ENCODE data around the gene GTF2E1. TPM values are rescaled to one million over a fixed set of nuclear protein-coding genes. Genes with fewer than 3 reads are reported as not detected.

Gene GTF2E1
- total and polyA plus RNA-seq, 9 donors: 4.5 to 20.3 (median 11.7) TPM

DNA sequence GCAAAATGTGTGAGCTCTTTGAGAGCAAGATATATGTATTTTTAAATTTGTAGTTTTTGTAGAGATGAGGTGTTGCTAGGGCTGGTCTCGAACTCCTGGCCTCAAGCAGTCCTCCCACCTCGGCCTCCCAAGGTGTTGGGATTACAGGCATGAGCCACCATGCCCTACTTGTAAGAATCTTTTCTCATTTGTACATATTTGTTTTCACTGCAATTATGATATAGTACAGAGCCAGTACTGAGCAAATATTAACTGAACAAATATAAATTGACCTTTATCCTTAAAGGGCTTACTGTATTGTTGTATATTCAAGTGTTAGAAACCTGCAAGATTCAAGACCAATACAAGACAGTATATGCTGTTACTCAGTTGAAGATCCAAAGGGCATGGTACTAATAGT, 53.4 kb downstream of the GTF2E1 start:
- H3K36me3 ChIP-seq: no peaks in the 10 kb centered on the region
- no peak for DNase-seq
- H3K9me3 ChIP-seq: no peaks in the 10 kb centered on the region
- H3K4me1 ChIP-seq (ENCODE audit: insufficient read depth): no peaks in the 10 kb centered on the region
- H3K27me3 ChIP-seq: no peaks in the 10 kb centered on the region
- no peak overlapping the region for H3K4me3 ChIP-seq
- no peak for TF ChIP-seq EP300 (IDR thresholded peaks at IDR 0.05)
- TF ChIP-seq POLR2A (IDR thresholded peaks at IDR 0.05): no peak
- TF ChIP-seq, protein P1, sequence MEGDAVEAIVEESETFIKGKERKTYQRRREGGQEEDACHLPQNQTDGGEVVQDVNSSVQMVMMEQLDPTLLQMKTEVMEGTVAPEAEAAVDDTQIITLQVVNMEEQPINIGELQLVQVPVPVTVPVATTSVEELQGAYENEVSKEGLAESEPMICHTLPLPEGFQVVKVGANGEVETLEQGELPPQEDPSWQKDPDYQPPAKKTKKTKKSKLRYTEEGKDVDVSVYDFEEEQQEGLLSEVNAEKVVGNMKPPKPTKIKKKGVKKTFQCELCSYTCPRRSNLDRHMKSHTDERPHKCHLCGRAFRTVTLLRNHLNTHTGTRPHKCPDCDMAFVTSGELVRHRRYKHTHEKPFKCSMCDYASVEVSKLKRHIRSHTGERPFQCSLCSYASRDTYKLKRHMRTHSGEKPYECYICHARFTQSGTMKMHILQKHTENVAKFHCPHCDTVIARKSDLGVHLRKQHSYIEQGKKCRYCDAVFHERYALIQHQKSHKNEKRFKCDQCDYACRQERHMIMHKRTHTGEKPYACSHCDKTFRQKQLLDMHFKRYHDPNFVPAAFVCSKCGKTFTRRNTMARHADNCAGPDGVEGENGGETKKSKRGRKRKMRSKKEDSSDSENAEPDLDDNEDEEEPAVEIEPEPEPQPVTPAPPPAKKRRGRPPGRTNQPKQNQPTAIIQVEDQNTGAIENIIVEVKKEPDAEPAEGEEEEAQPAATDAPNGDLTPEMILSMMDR (IDR thresholded peaks at IDR 0.05): no peak
- WGBS, 3 donors: 80 to 89% (median 84%) methylated on average over 2 of the region's 2 CpGs
- no peak overlapping the region for H3K27ac ChIP-seq
- intact Hi-C loops (cut with DNase I): no loop called here

DNA sequence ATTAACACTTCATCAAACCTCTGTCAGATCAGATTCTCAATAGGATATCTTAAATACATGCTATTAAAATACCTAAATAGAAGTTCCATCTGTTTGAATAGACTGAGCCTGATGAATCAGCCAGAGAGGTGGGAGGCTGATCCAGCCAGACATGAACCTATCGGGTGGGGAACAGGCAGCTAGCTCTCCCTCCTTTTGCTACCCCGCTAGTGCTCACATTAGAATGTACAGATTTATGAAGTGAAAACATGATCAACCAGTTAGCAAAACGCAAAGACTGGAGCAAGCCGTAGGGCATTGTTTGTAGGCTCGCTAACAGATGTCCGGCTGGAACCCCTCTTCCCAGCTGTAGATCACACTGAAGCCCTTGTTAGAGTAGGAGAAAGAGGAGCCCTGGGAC, 54.4 kb downstream of the GTF2E1 start:
- TF ChIP-seq EP300 (IDR thresholded peaks at IDR 0.05): no peak
- no peak for TF ChIP-seq POLR2A (IDR thresholded peaks at IDR 0.05)
- TF ChIP-seq, protein P1 (IDR thresholded peaks at IDR 0.05): no peak
- intact Hi-C loops (cut with DNase I): no loop called here
- Histone ChIP-seq H3K9me3 (no peaks in the 10 kb centered on the region), H3K4me3 (no peak overlapping the region), H3K27ac (no peak overlapping the region), H3K27me3 (no peaks in the 10 kb centered on the region), H3K36me3 (no peaks in the 10 kb centered on the region), H3K4me1 (ENCODE audit: insufficient read depth) (no peaks in the 10 kb centered on the region)
- 56 to 74% (median 70%) methylated on average over 6 of the region's 6 CpGs for WGBS, 3 donors
- DNase-seq: no peak

DNA sequence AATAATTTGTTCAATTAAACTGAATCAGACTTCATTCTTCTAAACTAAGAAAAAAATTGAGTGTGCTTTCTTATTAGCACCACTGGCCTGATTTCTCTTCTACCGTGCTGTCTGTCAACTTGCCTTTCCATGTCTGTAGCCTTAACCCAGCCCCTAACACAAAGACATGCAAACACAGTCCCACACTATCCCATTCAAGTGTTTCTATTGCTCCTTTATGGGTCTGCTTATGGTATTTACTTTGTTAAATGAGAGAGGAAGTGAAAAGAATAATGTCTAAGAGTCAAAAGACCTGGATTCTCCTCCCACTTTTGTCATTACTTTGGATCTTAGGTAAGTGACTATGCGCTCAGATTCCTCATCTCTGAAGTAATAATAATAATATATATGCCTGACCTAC, 55.3 kb downstream of the GTF2E1 start:
- Histone ChIP-seq H3K4me1 (ENCODE audit: insufficient read depth) (no peaks in the 10 kb centered on the region), H3K36me3 (no peaks in the 10 kb centered on the region), H3K4me3 (no peak overlapping the region), H3K9me3 (no peaks in the 10 kb centered on the region), H3K27me3 (no peaks in the 10 kb centered on the region), H3K27ac (no peak overlapping the region)
- WGBS, 3 donors: 87 to 92% (median 91%) methylated on average over 2 of the region's 2 CpGs
- TF ChIP-seq POLR2A (IDR thresholded peaks at IDR 0.05): no peak
- TF ChIP-seq, protein P1 (IDR thresholded peaks at IDR 0.05): no peak
- TF ChIP-seq EP300 (IDR thresholded peaks at IDR 0.05): no peak
- intact Hi-C loops (cut with DNase I): no loop called here
- DNase-seq: no peak

DNA sequence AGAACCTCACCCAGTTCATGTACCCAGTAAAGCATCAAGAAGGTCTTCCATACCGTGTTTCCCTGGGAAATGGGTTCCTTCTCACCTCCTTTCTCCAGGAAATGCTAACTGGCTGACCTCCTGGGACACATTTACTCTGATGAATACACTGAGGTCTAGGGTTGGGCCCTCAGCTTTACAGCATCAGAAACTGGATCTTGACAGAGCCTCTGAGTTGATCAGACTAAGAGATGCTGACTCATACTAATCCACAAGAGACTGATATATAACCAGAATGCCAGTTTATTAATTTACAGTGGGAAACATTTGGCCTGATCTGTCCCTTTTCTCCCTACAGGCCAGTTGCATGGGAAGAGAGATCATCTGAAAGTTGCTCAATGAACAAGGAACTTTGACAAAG, 55.8 kb downstream of the GTF2E1 start:
- H3K27ac ChIP-seq: no peak overlapping the region
- intact Hi-C loops (cut with DNase I): no loop called here
- WGBS, 3 donors: 81 to 97% (median 83%) methylated on average over 1 of the region's 1 CpG
- TF ChIP-seq, protein P1 (IDR thresholded peaks at IDR 0.05): no peak
- H3K4me1 ChIP-seq (ENCODE audit: insufficient read depth): no peaks in the 10 kb centered on the region
- no peaks in the 10 kb centered on the region for H3K36me3 ChIP-seq
- H3K9me3 ChIP-seq: no peaks in the 10 kb centered on the region
- H3K27me3 ChIP-seq: no peaks in the 10 kb centered on the region
- DNase-seq: no peak
- H3K4me3 ChIP-seq: no peak overlapping the region

DNA sequence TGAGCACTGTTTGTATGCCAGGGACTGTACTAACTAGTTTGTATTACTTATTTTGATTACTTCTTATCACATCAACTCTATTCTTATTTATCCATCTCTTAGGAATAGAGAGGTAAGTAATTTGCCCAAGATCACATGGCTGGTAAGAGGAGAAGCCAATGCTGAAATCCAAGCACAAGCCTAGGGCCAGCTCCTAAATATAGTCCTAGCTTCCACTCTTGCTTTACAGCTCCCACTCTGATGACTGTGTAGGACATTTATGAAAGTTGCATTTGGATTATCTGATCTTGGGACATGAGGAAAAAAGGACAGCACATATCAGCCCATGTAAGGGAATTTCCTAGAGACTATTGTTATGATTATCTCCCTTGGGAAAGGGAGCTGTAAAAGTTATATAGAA, 58.1 kb downstream of the GTF2E1 start:
- H3K4me3 ChIP-seq: no peak overlapping the region
- no peaks in the 10 kb centered on the region for H3K9me3 ChIP-seq
- no peak overlapping the region for H3K27ac ChIP-seq
- intact Hi-C loops (cut with DNase I): no loop called here
- no peaks in the 10 kb centered on the region for H3K27me3 ChIP-seq
- no peak for DNase-seq
- TF ChIP-seq POLR2A (IDR thresholded peaks at IDR 0.05) (no peak), EP300 (IDR thresholded peaks at IDR 0.05) (no peak)
- TF ChIP-seq, protein P1 (IDR thresholded peaks at IDR 0.05): no peak
- no peaks in the 10 kb centered on the region for H3K36me3 ChIP-seq
- no peaks in the 10 kb centered on the region for H3K4me1 ChIP-seq (ENCODE audit: insufficient read depth)

Data from ovary (tissue), 9 donors.